ENCODE measurements around the gene DNAJC3.

The DNAJC3 gene

DNA sequence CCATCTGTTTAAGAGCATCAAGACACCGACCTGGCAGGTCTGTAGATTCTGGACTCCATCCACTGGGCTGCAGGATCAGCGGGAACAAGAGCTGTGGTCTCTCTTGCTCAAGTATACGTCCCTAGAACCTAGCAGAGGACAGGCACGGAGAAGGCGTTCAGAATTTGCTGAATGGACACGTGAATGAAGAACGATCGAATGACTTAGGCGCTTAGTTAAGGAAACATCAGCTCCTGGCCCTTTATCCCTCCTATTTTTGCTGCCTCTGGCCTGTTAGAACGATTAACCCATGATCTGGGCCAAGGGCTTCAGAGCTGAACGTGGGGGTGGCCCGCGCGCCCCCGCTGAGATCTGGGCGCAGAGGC, 33.4 kb upstream of the DNAJC3 start:
- Histone ChIP-seq H3K9me3 (ENCODE audit: insufficient read depth, low read length) (no peaks in the 10 kb centered on the region), H3K36me3 (ENCODE audit: low read length) (no peaks in the 10 kb centered on the region), H3F3A (ENCODE audit: insufficient read depth) (no peaks in the 10 kb centered on the region), H3K27ac (ENCODE audit: low read depth, low read length) (no peak overlapping the region), H3K4me3 (ENCODE audit: insufficient read depth, low read length, poor library complexity, severe bottlenecking) (no peak overlapping the region), H4K20me1 (ENCODE audit: low read depth, low read length) (no peaks in the 10 kb centered on the region), H3K4me2 (ENCODE audit: low read depth, low read length, poor library complexity, severe bottlenecking) (no peak overlapping the region), H3K27me3 (ENCODE audit: low read length) (no peaks in the 10 kb centered on the region), H2AFZ (ENCODE audit: low read depth, low read length, severe bottlenecking) (no peak overlapping the region), H3K79me2 (ENCODE audit: insufficient read depth, low read length) (no peaks in the 10 kb centered on the region), H3K9ac (ENCODE audit: low read length) (no peak overlapping the region), H3K9me2 (replicated peaks; ENCODE audit: insufficient read depth, low read length) (no peaks in the 10 kb centered on the region)
- TF ChIP-seq, protein P1, sequence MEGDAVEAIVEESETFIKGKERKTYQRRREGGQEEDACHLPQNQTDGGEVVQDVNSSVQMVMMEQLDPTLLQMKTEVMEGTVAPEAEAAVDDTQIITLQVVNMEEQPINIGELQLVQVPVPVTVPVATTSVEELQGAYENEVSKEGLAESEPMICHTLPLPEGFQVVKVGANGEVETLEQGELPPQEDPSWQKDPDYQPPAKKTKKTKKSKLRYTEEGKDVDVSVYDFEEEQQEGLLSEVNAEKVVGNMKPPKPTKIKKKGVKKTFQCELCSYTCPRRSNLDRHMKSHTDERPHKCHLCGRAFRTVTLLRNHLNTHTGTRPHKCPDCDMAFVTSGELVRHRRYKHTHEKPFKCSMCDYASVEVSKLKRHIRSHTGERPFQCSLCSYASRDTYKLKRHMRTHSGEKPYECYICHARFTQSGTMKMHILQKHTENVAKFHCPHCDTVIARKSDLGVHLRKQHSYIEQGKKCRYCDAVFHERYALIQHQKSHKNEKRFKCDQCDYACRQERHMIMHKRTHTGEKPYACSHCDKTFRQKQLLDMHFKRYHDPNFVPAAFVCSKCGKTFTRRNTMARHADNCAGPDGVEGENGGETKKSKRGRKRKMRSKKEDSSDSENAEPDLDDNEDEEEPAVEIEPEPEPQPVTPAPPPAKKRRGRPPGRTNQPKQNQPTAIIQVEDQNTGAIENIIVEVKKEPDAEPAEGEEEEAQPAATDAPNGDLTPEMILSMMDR (IDR thresholded peaks at IDR 0.05; ENCODE audit: insufficient read depth, low read length, poor library complexity, severe bottlenecking): no peak
- no peak for TF ChIP-seq EZH2phosphoT487 (conservative IDR thresholded peaks at IDR 0.05; ENCODE audit: low read length)

DNA sequence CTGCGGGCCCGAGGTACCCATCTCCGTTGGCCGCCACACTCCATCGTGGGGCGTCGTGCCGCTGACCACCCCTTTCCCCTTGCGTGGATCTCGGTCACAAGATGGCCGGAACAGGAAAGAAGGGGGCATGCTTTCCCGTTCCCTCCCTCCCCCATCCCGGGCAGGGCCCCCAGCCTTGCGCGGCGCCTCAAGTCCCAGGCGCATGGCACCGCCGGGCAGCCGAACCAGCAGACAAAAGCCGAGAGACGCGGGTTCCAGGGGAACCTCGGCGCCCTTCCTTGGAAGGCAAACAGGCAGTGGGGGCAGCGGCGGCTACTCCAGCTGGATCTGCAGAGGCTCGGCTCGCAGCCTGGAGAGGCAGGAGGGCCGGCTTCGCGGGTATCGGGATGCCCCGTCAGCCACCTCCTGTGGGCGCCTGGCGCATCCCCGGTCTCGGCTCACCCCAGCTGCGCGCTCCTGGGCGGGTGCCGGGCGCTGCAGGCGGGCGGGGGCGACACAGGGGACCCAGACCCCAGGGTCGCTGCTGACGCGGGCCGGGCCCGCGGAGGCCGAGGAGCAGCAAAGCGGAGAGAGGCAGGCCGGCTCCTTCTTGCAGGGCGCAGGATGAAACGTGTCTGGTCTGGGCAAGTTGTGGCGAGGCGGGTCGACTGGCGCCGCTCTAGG, 32.9 kb upstream of the DNAJC3 start:
- H3K4me3 ChIP-seq (ENCODE audit: insufficient read depth, low read length, poor library complexity, severe bottlenecking): no peak overlapping the region
- H3K36me3 ChIP-seq (ENCODE audit: low read length): no peaks in the 10 kb centered on the region
- no peak overlapping the region for H3K9ac ChIP-seq (ENCODE audit: low read length)
- H3K27ac ChIP-seq (ENCODE audit: low read depth, low read length): no peak overlapping the region
- H3K79me2 ChIP-seq (ENCODE audit: insufficient read depth, low read length): no peaks in the 10 kb centered on the region
- H3F3A ChIP-seq (ENCODE audit: insufficient read depth): no peaks in the 10 kb centered on the region
- no peak overlapping the region for H3K4me2 ChIP-seq (ENCODE audit: low read depth, low read length, poor library complexity, severe bottlenecking)
- H3K9me2 ChIP-seq (replicated peaks; ENCODE audit: insufficient read depth, low read length): no peaks in the 10 kb centered on the region
- no peaks in the 10 kb centered on the region for H4K20me1 ChIP-seq (ENCODE audit: low read depth, low read length)
- H3K9me3 ChIP-seq (ENCODE audit: insufficient read depth, low read length): no peaks in the 10 kb centered on the region
- H3K27me3 ChIP-seq (ENCODE audit: low read length): no peaks in the 10 kb centered on the region
- no peak for TF ChIP-seq EZH2phosphoT487 (conservative IDR thresholded peaks at IDR 0.05; ENCODE audit: low read length)
- TF ChIP-seq, protein P1 (IDR thresholded peaks at IDR 0.05; ENCODE audit: insufficient read depth, low read length, poor library complexity, severe bottlenecking): no peak
- no peak overlapping the region for H2AFZ ChIP-seq (ENCODE audit: low read depth, low read length, severe bottlenecking)

DNA sequence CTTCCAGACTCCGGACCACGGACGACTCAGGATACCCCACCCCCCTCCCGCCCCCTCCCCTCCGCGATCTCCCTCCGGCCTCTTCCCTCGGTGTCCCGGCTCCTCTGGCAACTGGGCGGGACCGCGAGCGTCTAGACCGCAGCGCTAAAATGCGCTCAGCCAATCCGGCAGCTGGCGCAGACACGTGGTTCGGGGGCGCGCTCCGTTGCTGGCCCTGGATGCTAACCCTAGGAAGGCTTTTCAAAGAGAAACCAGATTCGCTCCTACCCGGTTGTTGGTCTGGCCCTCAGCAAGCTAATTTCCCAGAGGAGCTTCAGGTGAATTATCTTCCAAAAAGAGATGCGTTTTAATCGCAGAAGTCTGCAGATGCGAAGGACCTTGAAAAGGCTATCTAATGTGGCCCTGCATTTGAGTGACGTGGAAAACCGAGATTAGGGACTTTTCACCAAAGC, 32.3 kb upstream of the DNAJC3 start, which contains the start of gene DZIP1:
DZIP1 (minus strand) TSS at position 106 of the 452 bp plus-strand sequence. CDS start 2,677 bp downstream, outside the sequence.
- no peaks in the 10 kb centered on the region for H3K9me2 ChIP-seq (replicated peaks; ENCODE audit: insufficient read depth, low read length)
- H2AFZ ChIP-seq (ENCODE audit: low read depth, low read length, severe bottlenecking): no peak within 1 kb of the TSS
- H3K4me2 ChIP-seq (ENCODE audit: low read depth, low read length, poor library complexity, severe bottlenecking): no peak within 1 kb of the TSS
- H3K9ac ChIP-seq (ENCODE audit: low read length): no peak within 1 kb of the TSS
- no peak within 1 kb of the TSS for H3K4me3 ChIP-seq (ENCODE audit: insufficient read depth, low read length, poor library complexity, severe bottlenecking)
- no peaks in the 10 kb centered on the region for H4K20me1 ChIP-seq (ENCODE audit: low read depth, low read length)
- H3K27ac ChIP-seq (ENCODE audit: low read depth, low read length): no peak within 1 kb of the TSS
- no peaks in the 10 kb centered on the region for H3F3A ChIP-seq (ENCODE audit: insufficient read depth)
- no peaks in the 10 kb centered on the region for H3K79me2 ChIP-seq (ENCODE audit: insufficient read depth, low read length)
- H3K36me3 ChIP-seq (ENCODE audit: low read length): no peaks in the 10 kb centered on the region
- H3K27me3 ChIP-seq (ENCODE audit: low read length): no peaks in the 10 kb centered on the region
- no peaks in the 10 kb centered on the region for H3K9me3 ChIP-seq (ENCODE audit: insufficient read depth, low read length)
- no peak for TF ChIP-seq EZH2phosphoT487 (conservative IDR thresholded peaks at IDR 0.05; ENCODE audit: low read length)
- TF ChIP-seq, protein P1 (IDR thresholded peaks at IDR 0.05; ENCODE audit: insufficient read depth, low read length, poor library complexity, severe bottlenecking): no peak
